Stimulated activated CD4-positive, alpha-beta T cell treated with anti-CD3 and anti-CD28 coated beads, Interleukin-2, amount 100 ng/mL, for 24 hours (primary cell): ENCODE results near the gene ZDHHC8.

Source experiments
- DNase-seq, 2 donors: peaks; one replicate each; pipeline ENCODE4 v3.0.0-alpha.2; 2020

ZDHHC8 gene

GRCh38 chr22:20114506-20115475, 16.8 kb upstream of the ZDHHC8 start:
- no peak for DNase-seq

- no peak for DNase-seq
Observed at GRCh38 chr22:20115691-20116375, 15.8 kb upstream of the ZDHHC8 start, which contains the start of gene RANBP1. TSS of gene RANBP1 (plus strand) at chr22:20116104. CDS start at chr22:20116185, 81 bp downstream.

GRCh38 chr22:20116376-20116950, 15.1 kb upstream of the ZDHHC8 start:
- no peak for DNase-seq

GRCh38 chr22:20116951-20117632, 14.5 kb upstream of the ZDHHC8 start, which contains the start of gene TRMT2A:
TSS of gene TRMT2A (minus strand) at chr22:20117226. CDS start at chr22:20116906, 320 bp downstream.
- peak; percentile 96 to 98 for DNase-seq

GRCh38 chr22:20117633-20118299, 13.8 kb upstream of the ZDHHC8 start:
- DNase-seq = peak; percentile 84 to 86

GRCh38 chr22:20118300-20119020, 13.1 kb upstream of the ZDHHC8 start:
- no peak for DNase-seq

GRCh38 chr22:20121856-20122415, 9.7 kb upstream of the ZDHHC8 start:
- DNase-seq = no peak

GRCh38 chr22:20123366-20124082, 8.1 kb upstream of the ZDHHC8 start:
- no peak for DNase-seq

- no peak for DNase-seq
Observed at GRCh38 chr22:20124083-20124787, 7.4 kb upstream of the ZDHHC8 start.

GRCh38 chr22:20125201-20126174, 6.1 kb upstream of the ZDHHC8 start:
- DNase-seq = no peak

GRCh38 chr22:20126284-20127029, 5.1 kb upstream of the ZDHHC8 start:
- no peak for DNase-seq

- DNase-seq = no peak
Observed at GRCh38 chr22:20127318-20127868, 4.2 kb upstream of the ZDHHC8 start.

- DNase-seq = no peak
Observed at GRCh38 chr22:20127869-20128618, 3.6 kb upstream of the ZDHHC8 start.

GRCh38 chr22:20128619-20128901, 3.0 kb upstream of the ZDHHC8 start:
- DNase-seq = no peak

- peak; percentile 61 to 65 for DNase-seq
Observed at GRCh38 chr22:20128902-20129746, 2.5 kb upstream of the ZDHHC8 start.

- DNase-seq = no peak
Observed at GRCh38 chr22:20129747-20130014, 1.9 kb upstream of the ZDHHC8 start.
